Neuronal stem cell (in vitro differentiated cells): ENCODE data around the gene LCN10.

ENCODE experiments used
- DNase-seq: peaks from one replicate; pipeline ENCODE4 v3.0.0-alpha.2; 2013; ENCODE audit warnings: low spot score
- H2AFZ ChIP-seq: one replicate; pipeline ENCODE4 v1.6.1; 2013; ENCODE audit warnings: mild to moderate bottlenecking, low read length, inconsistent platforms
- H2AK5ac ChIP-seq: 2 replicates; pipeline ENCODE4 v1.6.1; 2013; ENCODE audit warnings: low read depth, mild to moderate bottlenecking, inconsistent platforms, low read length, moderate library complexity, mixed read lengths
- H2BK120ac ChIP-seq: 2 replicates; pipeline ENCODE4 v1.6.1; 2013; ENCODE audit warnings: low read depth, mild to moderate bottlenecking, inconsistent platforms, low read length, moderate library complexity, mixed read lengths
- H2BK12ac ChIP-seq: one replicate; pipeline ENCODE4 v1.6.1; 2013; ENCODE audit warnings: low read length, inconsistent platforms
- H2BK15ac ChIP-seq: 2 replicates; pipeline ENCODE4 v1.6.1; 2013; ENCODE audit warnings: mild to moderate bottlenecking, low read length, inconsistent platforms, mixed read lengths
- H2BK5ac ChIP-seq: one replicate; pipeline ENCODE4 v1.6.1; 2013; ENCODE audit warnings: inconsistent platforms, mild to moderate bottlenecking, low read length, moderate library complexity
- H3K14ac ChIP-seq: one replicate; pipeline ENCODE4 v1.6.1; 2013; ENCODE audit warnings: low read length, inconsistent platforms
- H3K18ac ChIP-seq: 2 replicates; pipeline ENCODE4 v1.6.1; 2013; ENCODE audit warnings: low read length, inconsistent platforms
- H3K23ac ChIP-seq: 2 replicates; pipeline ENCODE4 v1.6.1; 2013; ENCODE audit warnings: low read depth, mild to moderate bottlenecking, mixed read lengths, low read length, inconsistent platforms; ENCODE audit not compliant: poor library complexity
- H3K27ac ChIP-seq: replicated peaks from 3 replicates; pipeline ENCODE4 v1.5.1; 2013; ENCODE audit warnings: low read length, inconsistent platforms
- H3K27me3 ChIP-seq, 3 experiments: 2 replicates each; pipeline ENCODE4 v1.6.1; 2013; ENCODE audit warnings: low read length in 3 of 3, mild to moderate bottlenecking in 2 of 3, inconsistent platforms in 1 of 3, low read depth in 1 of 3, mixed read lengths in 1 of 3, moderate library complexity in 1 of 3; ENCODE audit not compliant: control insufficient read depth in 3 of 3, insufficient read depth in 3 of 3
- H3K36me3 ChIP-seq, 2 donors: replicated peaks in 1 of 2; 2 replicates each; pipeline ENCODE4 v1.6.1; 2013; ENCODE audit warnings: low read length in 2 of 2; ENCODE audit not compliant: control insufficient read depth in 2 of 2, insufficient read depth in 2 of 2
- H3K4ac ChIP-seq: 2 replicates; pipeline ENCODE4 v1.6.1; 2013; ENCODE audit warnings: inconsistent platforms, mild to moderate bottlenecking, low read length, moderate library complexity
- H3K4me1 ChIP-seq, 2 donors: 1 replicate in 1 of 2; 2 replicates in 1 of 2; pipeline ENCODE4 v1.6.1; 2013; ENCODE audit warnings: low read length in 2 of 2, low read depth in 1 of 2; ENCODE audit not compliant: control insufficient read depth in 2 of 2, insufficient read depth in 1 of 2
- H3K4me2 ChIP-seq: one replicate; pipeline ENCODE4 v1.6.1; 2013; ENCODE audit warnings: mild to moderate bottlenecking, low read length, inconsistent platforms; ENCODE audit not compliant: insufficient read depth, poor library complexity, severe bottlenecking
- H3K4me3 ChIP-seq, 2 donors: 2 replicates each; pipeline ENCODE4 v1.5.1; 2013; ENCODE audit warnings: low read length in 2 of 2, mild to moderate bottlenecking in 2 of 2, inconsistent platforms in 1 of 2, moderate library complexity in 1 of 2
- H3K79me1 ChIP-seq: one replicate; pipeline ENCODE4 v1.6.1; 2013; ENCODE audit warnings: low read depth, mild to moderate bottlenecking, inconsistent platforms, low read length, moderate library complexity
- H3K9ac ChIP-seq: one replicate; pipeline ENCODE4 v1.6.1; 2013; ENCODE audit warnings: mild to moderate bottlenecking, low read depth, low read length, inconsistent platforms; ENCODE audit not compliant: poor library complexity
- H3K9me3 ChIP-seq, 2 donors: replicated peaks in 1 of 2; 2 replicates each; pipeline versions ENCODE3 to v1.6.1; 2013; ENCODE audit warnings: low read length in 2 of 2, mild to moderate bottlenecking in 2 of 2, inconsistent platforms in 1 of 2, low read depth in 1 of 2, mixed read lengths in 1 of 2, moderate library complexity in 1 of 2; ENCODE audit not compliant: control insufficient read depth in 2 of 2, insufficient read depth in 1 of 2
- H4K8ac ChIP-seq: one replicate; pipeline ENCODE4 v1.6.1; 2013; ENCODE audit warnings: low read depth, mild to moderate bottlenecking, inconsistent platforms, low read length, moderate library complexity
- H4K91ac ChIP-seq: one replicate; pipeline ENCODE4 v1.6.1; 2013; ENCODE audit warnings: low read length, low read depth, mild to moderate bottlenecking, inconsistent platforms; ENCODE audit not compliant: poor library complexity
- WGBS, 2 donors: extraction: QIAGEN DNeasy Blood & Tissue Kit; methylation state at CpG; one replicate each; pipeline ENCODE4 v1.1.7; 2013; ENCODE audit warnings: missing lambda C conversion rate in 2 of 2, mixed read lengths in 1 of 2; ENCODE audit not compliant: insufficient read length in 2 of 2, insufficient replicate concordance in 1 of 2; ENCODE audit errors: extremely low coverage in 2 of 2; 5-methylcytosine and 5-hydroxymethylcytosine counted together

Gene LCN10

DNA sequence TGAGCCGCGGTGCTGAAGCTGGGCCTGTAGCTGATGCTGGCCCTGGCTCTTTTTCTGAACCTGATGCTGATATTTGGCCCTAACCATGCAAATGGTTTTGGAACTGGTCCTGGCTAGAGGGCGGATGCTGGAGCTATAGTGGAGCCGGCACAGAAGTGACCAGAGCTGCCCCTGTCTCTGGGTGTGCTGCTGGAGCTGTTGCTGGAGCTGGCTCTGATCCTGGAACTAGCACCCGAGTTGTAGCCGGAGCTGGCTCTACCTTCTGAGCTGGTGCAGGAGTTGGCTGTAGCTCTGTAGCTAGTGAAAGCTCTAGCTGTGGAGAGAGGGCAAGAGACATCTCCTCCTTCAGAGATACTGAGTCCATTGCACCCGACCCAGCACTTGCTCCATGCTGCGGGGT, 12.8 kb downstream of the LCN10 start:
- H3K23ac ChIP-seq: peak overlapping the region; percentile 20
- H3K27me3 ChIP-seq: peaks cover 0 to 14% (median 13%) of the 10 kb centered on the region in 3 experiments
- no peak overlapping the region for H2BK12ac ChIP-seq
- H3K9ac ChIP-seq: no peak overlapping the region
- H3K36me3 ChIP-seq: peaks cover 16 to 21% of the 10 kb centered on the region in 2 donors
- H3K27ac ChIP-seq: no peak overlapping the region
- no peak overlapping the region for H3K4me3 ChIP-seq
- no peak for DNase-seq
- H2BK120ac ChIP-seq: no peak overlapping the region
- no peak overlapping the region for H2AFZ ChIP-seq
- no peak overlapping the region for H2BK15ac ChIP-seq
- peaks cover 16% of the 10 kb centered on the region for H3K79me1 ChIP-seq
- H2BK5ac ChIP-seq: no peak overlapping the region
- H3K4me1 ChIP-seq: peaks cover 13 to 24% of the 10 kb centered on the region in 2 donors
- no peak overlapping the region for H3K4ac ChIP-seq
- H3K18ac ChIP-seq: no peak overlapping the region
- H3K4me2 ChIP-seq: no peak overlapping the region
- H4K91ac ChIP-seq: no peak overlapping the region
- WGBS, 2 donors: no CpG with 5 or more reads among the region's 8 CpGs
- H3K9me3 ChIP-seq: peaks cover 0 to 3% of the 10 kb centered on the region in 2 donors
- H3K14ac ChIP-seq: no peak overlapping the region
- H2AK5ac ChIP-seq: no peak overlapping the region
- H4K8ac ChIP-seq: no peak overlapping the region

DNA sequence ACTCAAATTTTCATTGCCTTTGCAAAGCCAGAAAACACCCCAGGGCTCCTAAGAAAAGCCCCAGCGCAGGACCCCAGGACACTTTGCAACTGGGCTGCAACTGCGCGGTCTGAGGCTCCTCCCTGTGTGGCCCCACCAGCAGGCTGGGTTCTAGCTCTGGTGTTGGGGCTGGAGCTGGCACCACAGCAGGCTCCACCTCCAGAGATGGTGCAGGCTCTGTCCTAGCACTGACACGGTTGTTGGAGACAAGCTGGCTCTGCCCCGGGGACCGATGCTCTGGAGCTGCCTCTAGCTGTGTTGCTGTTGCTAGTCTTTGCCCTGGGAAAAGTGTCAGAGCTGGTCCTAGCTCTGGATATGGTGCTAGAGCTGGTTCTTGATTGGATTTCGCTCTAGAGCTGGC, 13.6 kb downstream of the LCN10 start:
- Histone ChIP-seq H4K91ac (no peak overlapping the region), H4K8ac (no peak overlapping the region), H2AK5ac (peak overlapping the region; percentile 6), H2BK5ac (peak overlapping the region; percentile 9), H2BK15ac (peak overlapping the region; percentile 27), H3K18ac (peak overlapping the region; percentile 98), H3K9ac (no peak overlapping the region), H2AFZ (peak overlapping the region; percentile 98), H3K27me3 (peaks cover 0 to 14% (median 8%) of the 10 kb centered on the region in 3 experiments), H3K4me3 (peak overlapping the region; percentile 93 to 99), H3K23ac (peak overlapping the region; percentile 61), H3K79me1 (peaks cover 16% of the 10 kb centered on the region), H3K4ac (no peak overlapping the region), H3K36me3 (peaks cover 21 to 28% of the 10 kb centered on the region in 2 donors), H3K4me2 (peak overlapping the region; percentile 99), H3K4me1 (peaks cover 13 to 24% of the 10 kb centered on the region in 2 donors), H3K14ac (no peak overlapping the region), H3K9me3 (peaks cover 0 to 3% of the 10 kb centered on the region in 2 donors), H3K27ac (no peak overlapping the region), H2BK120ac (no peak overlapping the region), H2BK12ac (no peak overlapping the region)
- no CpG with 5 or more reads among the region's 7 CpGs for WGBS, 2 donors
- DNase-seq: no peak

DNA sequence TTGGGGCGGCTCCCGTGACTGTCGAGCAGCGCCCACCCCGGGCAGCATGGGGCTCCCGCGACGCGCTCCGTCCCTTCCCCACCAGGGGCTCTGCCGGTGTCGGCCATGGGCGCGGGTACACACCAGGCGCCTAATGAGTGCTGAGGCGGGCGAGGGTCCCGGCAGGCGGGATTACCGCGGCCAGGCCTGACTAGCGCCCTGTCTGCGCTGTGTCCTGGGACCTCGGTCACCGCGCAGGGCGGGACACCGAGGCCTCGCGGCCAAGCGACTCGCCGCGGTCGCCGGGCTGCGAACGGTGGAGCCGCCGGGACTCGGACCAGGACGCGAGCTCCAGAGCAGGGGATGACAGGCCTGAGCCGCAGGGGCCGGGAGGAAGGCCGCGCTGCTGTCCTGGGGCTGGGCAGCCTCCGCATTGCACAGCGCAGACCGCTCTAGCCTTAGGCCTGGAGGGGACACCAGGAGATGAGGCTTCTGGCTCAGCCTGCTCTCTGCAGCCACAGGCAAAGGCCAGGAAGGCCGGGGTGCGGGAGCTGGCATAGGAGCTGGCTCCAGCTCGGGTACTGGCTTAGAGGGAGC, 14.1 kb downstream of the LCN10 start:
- Histone ChIP-seq H3K27me3 (peaks cover 0 to 14% (median 3%) of the 10 kb centered on the region in 3 experiments), H2BK12ac (peak overlapping the region; percentile 49), H3K4me1 (peaks cover 13 to 24% of the 10 kb centered on the region in 2 donors), H3K4me2 (peak overlapping the region; percentile 99), H3K36me3 (peaks cover 26 to 34% of the 10 kb centered on the region in 2 donors), H3K79me1 (peaks cover 14% of the 10 kb centered on the region), H2BK5ac (peak overlapping the region; percentile 9), H3K9ac (peak overlapping the region; percentile 97), H3K23ac (peak overlapping the region; percentile 100), H3K4ac (peak overlapping the region; percentile 38), H2BK15ac (peak overlapping the region; percentile 8), H2AK5ac (peak overlapping the region; percentile 6), H3K18ac (peak overlapping the region; percentile 98), H4K91ac (no peak overlapping the region), H2BK120ac (no peak overlapping the region), H3K14ac (peak overlapping the region; percentile 76), H3K9me3 (peaks cover 0 to 3% of the 10 kb centered on the region in 2 donors), H3K4me3 (peak overlapping the region; percentile 93 to 99), H4K8ac (peak overlapping the region; percentile 26), H2AFZ (peak overlapping the region; percentile 98), H3K27ac (no peak overlapping the region)
- no CpG with 5 or more reads among the region's 53 CpGs for WGBS, 2 donors
- no peak for DNase-seq

DNA sequence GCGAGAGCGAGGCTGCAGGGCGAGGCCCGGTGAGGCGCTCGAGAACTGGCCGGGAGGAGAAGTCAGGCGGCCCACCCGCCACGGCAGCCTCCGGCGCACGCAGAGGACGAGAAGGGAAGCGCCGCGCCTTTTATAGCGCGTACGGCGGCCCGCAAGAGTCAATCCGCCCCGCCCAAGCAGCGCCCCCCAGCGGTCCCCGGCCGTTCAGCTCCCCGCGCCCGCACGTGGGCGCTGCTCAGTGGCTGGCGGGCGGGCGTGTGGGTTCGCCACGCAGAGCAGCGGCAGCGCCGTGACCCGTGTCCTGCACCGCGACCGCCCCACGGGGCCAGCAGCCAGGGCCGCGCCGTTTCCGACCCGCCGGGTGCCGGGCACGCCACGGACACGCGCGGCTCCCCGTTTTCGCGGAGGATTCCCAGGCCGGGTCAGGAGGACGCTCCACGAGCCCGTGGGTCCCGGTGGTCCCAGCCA, 14.6 kb downstream of the LCN10 start:
- Histone ChIP-seq H3K4me2 (peak overlapping the region; percentile 99), H3K9ac (peak overlapping the region; percentile 98), H3K27me3 (peaks cover 0 to 14% (median 0%) of the 10 kb centered on the region in 3 experiments), H4K8ac (peak overlapping the region; percentile 26), H3K18ac (peak overlapping the region; percentile 98), H2AK5ac (peak overlapping the region; percentile 85), H2BK15ac (peak overlapping the region; percentile 8), H3K23ac (peak overlapping the region; percentile 100), H3K4me3 (peak overlapping the region; percentile 93 to 99), H2BK120ac (no peak overlapping the region), H2AFZ (peak overlapping the region; percentile 98), H3K4ac (peak overlapping the region; percentile 53), H3K9me3 (peaks cover 0 to 3% of the 10 kb centered on the region in 2 donors), H3K14ac (peak overlapping the region; percentile 76), H3K27ac (no peak overlapping the region), H2BK5ac (peak overlapping the region; percentile 9), H3K4me1 (peaks cover 13 to 24% of the 10 kb centered on the region in 2 donors), H3K79me1 (peaks cover 15% of the 10 kb centered on the region), H3K36me3 (peaks cover 31 to 39% of the 10 kb centered on the region in 2 donors), H4K91ac (no peak overlapping the region), H2BK12ac (peak overlapping the region; percentile 49)
- WGBS, 2 donors: no CpG with 5 or more reads among the region's 66 CpGs
- peak; percentile 78 for DNase-seq
